ENCODE data around the gene TJP1.

Gene TJP1

DNA sequence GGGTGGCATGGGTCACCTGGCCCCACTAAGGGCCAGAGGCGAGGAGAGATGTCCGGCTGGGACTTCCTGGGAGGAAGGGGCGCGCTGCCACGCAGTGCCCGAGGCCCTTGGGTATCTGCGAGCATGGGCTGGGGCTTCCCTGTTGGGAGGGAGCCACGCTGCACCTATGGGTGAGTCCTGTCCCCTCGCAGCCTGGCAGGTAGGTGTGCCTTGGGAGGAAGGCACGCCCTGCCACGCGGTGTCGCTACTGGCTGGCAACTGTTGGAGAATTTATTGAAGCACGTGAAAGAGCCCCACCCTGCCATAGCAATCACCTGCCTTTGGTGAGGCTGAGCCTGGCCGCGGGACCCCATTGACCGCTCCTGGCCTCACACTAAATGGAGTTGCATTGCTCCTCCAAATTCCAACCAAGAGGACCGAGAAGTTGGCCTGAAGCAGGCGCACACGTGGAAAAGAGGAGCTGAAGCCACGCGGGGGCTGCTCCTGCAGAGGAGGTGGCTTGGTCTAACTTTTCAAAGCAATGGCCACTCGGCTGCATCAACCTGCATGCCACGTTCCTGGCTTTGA lies 134.2 kb downstream of the TJP1 start:
- H3K27ac ChIP-seq: no peak overlapping the region
- no peak overlapping the region for H3K4me3 ChIP-seq
- intact Hi-C loops (cut with DNase I; ENCODE audit: low total_unique reads): no loop called here
- H3K9me3 ChIP-seq: no peaks in the 10 kb centered on the region
- no peaks in the 10 kb centered on the region for H3K36me3 ChIP-seq
- peak in 1 of 2 donors; percentile 62 for DNase-seq
- no peaks in the 10 kb centered on the region for H3K27me3 ChIP-seq
- no peaks in the 10 kb centered on the region for H3K4me1 ChIP-seq
- TF ChIP-seq, protein P1, sequence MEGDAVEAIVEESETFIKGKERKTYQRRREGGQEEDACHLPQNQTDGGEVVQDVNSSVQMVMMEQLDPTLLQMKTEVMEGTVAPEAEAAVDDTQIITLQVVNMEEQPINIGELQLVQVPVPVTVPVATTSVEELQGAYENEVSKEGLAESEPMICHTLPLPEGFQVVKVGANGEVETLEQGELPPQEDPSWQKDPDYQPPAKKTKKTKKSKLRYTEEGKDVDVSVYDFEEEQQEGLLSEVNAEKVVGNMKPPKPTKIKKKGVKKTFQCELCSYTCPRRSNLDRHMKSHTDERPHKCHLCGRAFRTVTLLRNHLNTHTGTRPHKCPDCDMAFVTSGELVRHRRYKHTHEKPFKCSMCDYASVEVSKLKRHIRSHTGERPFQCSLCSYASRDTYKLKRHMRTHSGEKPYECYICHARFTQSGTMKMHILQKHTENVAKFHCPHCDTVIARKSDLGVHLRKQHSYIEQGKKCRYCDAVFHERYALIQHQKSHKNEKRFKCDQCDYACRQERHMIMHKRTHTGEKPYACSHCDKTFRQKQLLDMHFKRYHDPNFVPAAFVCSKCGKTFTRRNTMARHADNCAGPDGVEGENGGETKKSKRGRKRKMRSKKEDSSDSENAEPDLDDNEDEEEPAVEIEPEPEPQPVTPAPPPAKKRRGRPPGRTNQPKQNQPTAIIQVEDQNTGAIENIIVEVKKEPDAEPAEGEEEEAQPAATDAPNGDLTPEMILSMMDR (IDR thresholded peaks at IDR 0.05): no peak

DNA sequence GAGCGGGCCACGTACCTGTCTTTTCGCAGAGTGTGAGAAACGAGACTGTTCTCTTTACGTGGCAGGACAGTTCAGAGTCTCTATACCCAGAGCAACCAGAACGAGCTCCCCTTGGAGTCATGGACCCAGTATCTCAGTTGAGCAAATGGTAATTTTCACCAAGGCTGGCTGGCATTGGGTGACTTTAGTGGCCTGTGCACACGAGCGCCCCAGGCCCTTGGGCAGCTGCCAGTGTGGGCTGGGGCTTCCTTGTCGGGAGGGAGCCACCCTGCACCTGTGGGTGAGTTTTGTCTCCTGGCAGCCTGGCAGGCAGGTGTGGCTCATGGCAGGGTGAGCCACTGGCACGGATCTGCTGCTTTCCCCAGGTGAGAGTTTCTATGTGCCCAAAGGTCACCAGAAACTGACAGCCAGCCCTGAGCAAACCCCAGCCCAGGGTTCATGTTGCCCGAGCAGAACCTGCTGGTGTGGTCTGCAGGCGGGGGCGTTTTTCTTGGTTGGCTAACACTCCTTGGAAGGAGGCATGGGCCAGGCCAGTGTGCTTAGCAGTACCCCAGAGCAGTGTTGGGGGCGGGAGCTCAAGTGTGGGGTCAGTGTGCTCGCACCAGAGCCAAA lies 135.0 kb downstream of the TJP1 start:
- Histone ChIP-seq H3K4me3 (no peak overlapping the region), H3K36me3 (no peaks in the 10 kb centered on the region), H3K9me3 (no peaks in the 10 kb centered on the region), H3K27ac (no peak overlapping the region), H3K27me3 (no peaks in the 10 kb centered on the region), H3K4me1 (no peaks in the 10 kb centered on the region)
- TF ChIP-seq, protein P1 (IDR thresholded peaks at IDR 0.05): no peak
- peak in 1 of 2 donors; percentile 51 for DNase-seq
- intact Hi-C loops (cut with DNase I; ENCODE audit: low total_unique reads): no loop called here

DNA sequence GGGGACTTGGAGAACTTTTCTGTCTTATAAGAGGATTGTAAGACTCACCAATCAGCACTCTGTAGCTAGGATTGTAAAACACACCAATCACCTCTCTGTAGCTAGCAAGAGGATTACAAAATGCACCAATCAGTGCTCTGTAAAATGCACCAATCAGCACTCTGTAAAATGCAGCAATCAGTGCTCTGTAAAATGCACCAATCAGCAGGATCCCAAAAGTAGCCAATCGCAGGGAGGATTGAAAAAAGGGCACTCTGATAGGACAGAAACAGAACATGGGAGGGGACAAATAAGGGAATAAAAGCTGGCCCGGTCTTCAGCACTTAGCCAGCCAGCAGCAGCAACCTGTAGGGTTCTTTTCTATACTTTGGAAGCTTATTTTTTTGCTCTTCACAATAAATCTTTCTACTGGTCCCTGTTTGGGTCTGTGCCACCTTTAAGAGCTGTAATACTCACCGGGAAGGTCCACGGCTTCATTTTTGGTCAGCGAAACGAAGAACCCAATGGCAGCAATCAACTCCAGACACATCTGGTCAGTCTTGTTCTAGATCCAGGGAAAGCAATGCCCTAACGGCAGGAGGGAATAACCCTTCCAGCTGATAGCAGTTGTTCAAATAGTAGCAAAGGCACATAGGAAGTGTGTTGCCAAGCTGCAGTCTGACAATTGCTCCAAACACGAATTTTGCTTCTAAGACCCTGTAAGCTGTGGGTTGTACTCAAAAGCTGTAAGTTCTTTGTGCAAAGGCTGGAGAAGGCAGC lies 135.6 kb downstream of the TJP1 start:
- Histone ChIP-seq H3K9me3 (no peaks in the 10 kb centered on the region), H3K36me3 (no peaks in the 10 kb centered on the region), H3K27me3 (no peaks in the 10 kb centered on the region), H3K4me1 (no peaks in the 10 kb centered on the region), H3K27ac (no peak overlapping the region), H3K4me3 (no peak overlapping the region)
- TF ChIP-seq, protein P1 (IDR thresholded peaks at IDR 0.05): no peak
- no peak for DNase-seq
- intact Hi-C loops (cut with DNase I; ENCODE audit: low total_unique reads): no loop called here

DNA sequence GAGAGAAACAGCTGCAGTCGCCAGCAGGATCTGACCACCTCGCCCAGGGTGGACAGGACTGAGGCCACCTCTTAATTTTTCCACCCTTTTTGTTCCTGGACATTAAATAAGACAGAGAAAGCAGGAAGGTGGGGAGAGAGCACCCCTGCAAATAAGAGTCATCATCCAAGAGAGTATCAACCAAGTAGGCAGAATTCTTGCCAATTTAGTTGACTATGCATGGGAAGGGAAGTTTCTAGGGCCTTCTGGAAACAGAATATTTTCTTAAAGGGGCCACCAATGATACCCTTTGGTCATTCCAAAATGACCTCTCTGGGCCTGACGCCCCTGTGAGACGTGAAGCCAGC lies 136.2 kb downstream of the TJP1 start:
- Histone ChIP-seq H3K9me3 (no peaks in the 10 kb centered on the region), H3K27me3 (no peaks in the 10 kb centered on the region), H3K4me1 (no peaks in the 10 kb centered on the region), H3K27ac (no peak overlapping the region), H3K36me3 (no peaks in the 10 kb centered on the region), H3K4me3 (no peak overlapping the region)
- intact Hi-C loops (cut with DNase I; ENCODE audit: low total_unique reads): no loop called here
- DNase-seq: peak in 1 of 2 donors; percentile 11
- TF ChIP-seq, protein P1 (IDR thresholded peaks at IDR 0.05): no peak

DNA sequence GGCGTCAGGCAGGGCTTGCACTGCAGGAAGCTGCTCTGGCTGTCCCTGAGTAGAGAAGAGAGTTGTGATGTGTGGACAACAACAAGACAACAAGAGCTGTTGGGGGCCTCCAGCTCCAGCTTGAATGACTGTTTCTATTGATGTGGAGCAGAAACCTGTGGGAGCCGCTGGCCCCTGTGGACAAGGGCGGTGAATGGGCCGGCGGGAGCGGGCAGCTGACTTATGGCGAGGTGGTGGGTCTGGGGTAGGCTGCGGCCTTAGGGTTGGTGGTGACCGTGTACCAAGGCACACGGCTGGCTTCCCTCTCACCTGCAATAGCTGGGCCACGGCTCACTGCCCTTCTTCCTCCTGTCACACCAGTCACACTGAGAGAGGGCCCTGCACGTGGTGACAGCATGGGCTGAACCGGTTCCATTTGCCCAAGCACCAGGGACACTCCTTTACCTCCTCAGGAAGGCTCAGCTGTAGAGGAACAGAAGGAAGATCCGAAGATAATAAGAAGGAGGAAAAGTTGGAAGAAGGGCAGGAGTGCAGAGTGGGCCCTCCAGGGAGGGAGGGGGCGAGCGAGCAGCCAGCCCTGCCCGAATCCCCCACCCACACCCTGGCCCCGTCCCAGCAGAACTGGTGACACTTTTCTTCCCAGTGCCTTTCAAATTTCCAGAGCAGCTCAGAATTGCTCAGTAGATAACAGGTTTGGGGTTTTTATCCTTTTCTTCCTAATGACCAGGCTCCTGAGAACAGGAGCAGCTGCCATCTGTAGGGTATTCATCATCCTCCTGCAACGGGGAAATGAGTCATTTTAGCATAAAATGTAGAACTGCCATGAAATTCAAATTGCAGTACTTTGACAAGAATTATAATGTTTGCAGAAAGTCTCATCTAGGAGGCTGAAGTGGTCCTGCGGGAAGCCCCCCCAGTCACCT lies 136.9 kb downstream of the TJP1 start:
- no peak overlapping the region for H3K4me3 ChIP-seq
- no peak overlapping the region for H3K27ac ChIP-seq
- DNase-seq: peak in 1 of 2 donors; percentile 45
- TF ChIP-seq, protein P1 (IDR thresholded peaks at IDR 0.05): no peak
- intact Hi-C loops (cut with DNase I; ENCODE audit: low total_unique reads): no loop called here
- H3K36me3 ChIP-seq: no peaks in the 10 kb centered on the region
- H3K4me1 ChIP-seq: no peaks in the 10 kb centered on the region
- no peaks in the 10 kb centered on the region for H3K9me3 ChIP-seq
- no peaks in the 10 kb centered on the region for H3K27me3 ChIP-seq

Measured in tibial artery (tissue), 4 donors.